Prostate gland (tissue), 2 donors: ENCODE measurements around the gene RMND5A. TPM values are rescaled to one million over a fixed set of nuclear protein-coding genes. Genes with fewer than 3 reads are reported as not detected.
A peak's percentile ranks its signal among the peaks of the same experiment; 100 is the strongest.

Experiments
- DNase-seq: peaks from one replicate; pipeline ENCODE4 v3.0.0-alpha.2; 2019; ENCODE audit warnings: low spot score
- H3K27ac ChIP-seq, 2 donors: fragments of 200-600 bp; sonication (generic); 2 replicates each; pipeline ENCODE4 v1.5.1; 2017 to 2019
- H3K27me3 ChIP-seq: fragments of 200-600 bp; sonication (generic); replicated peaks from 2 replicates; pipeline ENCODE4 v1.5.1; 2019; ENCODE audit not compliant: insufficient read depth
- H3K36me3 ChIP-seq, 2 donors: fragments of 200-600 bp; sonication (generic); 1 replicate in 1 of 2; 2 replicates in 1 of 2; pipeline versions ENCODE4 v1.5.1 to v1.8.1; 2017 to 2019
- H3K4me1 ChIP-seq: fragments of 200-600 bp; sonication (generic); replicated peaks from 2 replicates; pipeline ENCODE4 v1.5.1; 2019
- H3K4me3 ChIP-seq, 2 donors: fragments of 200-600 bp; sonication (generic); 2 replicates each; pipeline ENCODE4 v1.5.1; 2017 to 2019
- H3K9me3 ChIP-seq: fragments of 200-600 bp; sonication (generic); 2 replicates; pipeline ENCODE4 v1.5.1; 2017
- CTCF ChIP-seq, 4 experiments: fragments of 200-600 bp in 2 of 4; fragments of 450-650 bp in 2 of 4; sonication (generic) in 2 of 4; IDR thresholded peaks; 1 replicate in 3 of 4; 2 replicates in 1 of 4; pipeline ENCODE4 v1.5.1; 2016 to 2019; ENCODE audit warnings: antibody characterized with exemption in 4 of 4, mild to moderate bottlenecking in 2 of 4, moderate library complexity in 2 of 4
- POLR2A ChIP-seq: fragments of 450-650 bp; IDR thresholded peaks from one replicate; pipeline ENCODE4 v1.6.1; 2016; ENCODE audit warnings: antibody characterized with exemption, mild to moderate bottlenecking
- POLR2AphosphoS5 ChIP-seq: sonication (generic); formaldehyde crosslinking; IDR thresholded peaks from one replicate; pipeline ENCODE4 v1.6.1; 2017; ENCODE audit warnings: antibody characterized with exemption
- WGBS: methylation state at CpG from one replicate; pipeline ENCODE4 v1.1.5; 2018; 5-methylcytosine and 5-hydroxymethylcytosine counted together
- intact Hi-C: fragments of 100-400 bp; cut with DNase I; formaldehyde crosslinking; loops from one replicate; pipeline ENCODE4 v1.14.2; 2022
- total RNA-seq, 2 donors: library from RNA; depleted of rRNA; stranded (reverse); fragments of >200 nt; gene quantifications; one replicate each; pipeline ENCODE4 v1.1.0, GENCODE V29; 2016

Gene RMND5A
- total RNA-seq, 2 donors from 2014 or later, result 37.1 to 42.9 TPM

GRCh38 chr2:86807468-86808275, 87.6 kb downstream of the RMND5A start:
- peak overlapping the region; percentile 37 to 44 for H3K27ac ChIP-seq
- intact Hi-C loops, result no loop called here
- H3K27me3 ChIP-seq, result no peaks in the 10 kb centered on the region
- peak; percentile 46 for DNase-seq
- TF ChIP-seq POLR2AphosphoS5, result peak; percentile 28
- TF ChIP-seq POLR2A, result no peak
- TF ChIP-seq CTCF (IDR thresholded peaks at IDR 0.05), result peak in 1 of 4 experiments; percentile 10
- H3K4me3 ChIP-seq, result peak overlapping the region; percentile 24 to 40
- under 1% methylated on average over 51 of the region's 51 CpGs for WGBS
- no peaks in the 10 kb centered on the region for H3K36me3 ChIP-seq
- no peaks in the 10 kb centered on the region for H3K9me3 ChIP-seq
- H3K4me1 ChIP-seq, result no peaks in the 10 kb centered on the region

GRCh38 chr2:86808315-86809161, 88.4 kb downstream of the RMND5A start:
- 38% methylated on average over 24 of the region's 36 CpGs for WGBS

GRCh38 chr2:86809481-86810121, 89.5 kb downstream of the RMND5A start:
- 52% methylated on average over 36 of the region's 43 CpGs for WGBS
- H3K4me1 ChIP-seq, result no peaks in the 10 kb centered on the region
- no peak overlapping the region for H3K27ac ChIP-seq
- H3K9me3 ChIP-seq, result no peaks in the 10 kb centered on the region
- H3K27me3 ChIP-seq, result no peaks in the 10 kb centered on the region
- no peak for DNase-seq
- H3K4me3 ChIP-seq, result no peak overlapping the region
- TF ChIP-seq CTCF (IDR thresholded peaks at IDR 0.05) (no peak), POLR2A (no peak), POLR2AphosphoS5 (no peak)
- intact Hi-C loops, result no loop called here
- H3K36me3 ChIP-seq, result no peaks in the 10 kb centered on the region

More at GRCh38 chr2:86808315-86809161, 88.4 kb downstream of the RMND5A start:
- Histone ChIP-seq H3K27ac (peak overlapping the region; percentile 37 to 44), H3K4me3 (peak overlapping the region; percentile 24 to 40), H3K36me3 (no peaks in the 10 kb centered on the region), H3K4me1 (no peaks in the 10 kb centered on the region), H3K9me3 (no peaks in the 10 kb centered on the region), H3K27me3 (no peaks in the 10 kb centered on the region)
- TF ChIP-seq POLR2A, result no peak
- TF ChIP-seq POLR2AphosphoS5, result peak; percentile 53
- TF ChIP-seq CTCF (IDR thresholded peaks at IDR 0.05), result peak; percentile 65 to 93 (median 88)
- peak; percentile 82 for DNase-seq
- intact Hi-C loops, result no loop called here

GRCh38 chr2:86815611-86816010, 95.5 kb downstream of the RMND5A start:
- H3K4me3 ChIP-seq, result no peak overlapping the region
- H3K36me3 ChIP-seq, result no peaks in the 10 kb centered on the region
- intact Hi-C loops, result no loop called here
- no peaks in the 10 kb centered on the region for H3K9me3 ChIP-seq
- no peak overlapping the region for H3K27ac ChIP-seq
- DNase-seq, result no peak
- no peaks in the 10 kb centered on the region for H3K4me1 ChIP-seq
- 74% methylated on average over 1 of the region's 1 CpG for WGBS
- peaks cover 3% of the 10 kb centered on the region for H3K27me3 ChIP-seq
- no peak for TF ChIP-seq POLR2AphosphoS5
- TF ChIP-seq POLR2A, result no peak
- TF ChIP-seq CTCF (IDR thresholded peaks at IDR 0.05), result no peak
